WTC11 (cell line): ENCODE measurements around the gene DHCR7. TPM values are rescaled to one million over a fixed set of nuclear protein-coding genes. Genes with fewer than 3 reads are reported as not detected.

Source experiments
- ATAC-seq: fragments of 200-7000 bp; cut with Tn5 transposase; 2 replicates; pipeline ENCODE4 v1.10.0; 2021; ENCODE audit warnings: mild to moderate bottlenecking, moderate library complexity
- CTCF ChIA-PET: fragments of 300-600 bp; sonication (Branson Sonifier 250); formaldehyde crosslinking; loops from one replicate; lab custom pipeline; 2021; ENCODE audit warnings: antibody characterized with exemption; lab: Charles Lee
- POLR2A ChIA-PET: fragments of 350-600 bp; sonication (Branson Sonifier 250); formaldehyde crosslinking; loops from one replicate; lab custom pipeline; 2021; ENCODE audit warnings: antibody characterized with exemption; lab: Charles Lee
- DNase-seq: peaks from one replicate; pipeline ENCODE4 v3.0.0; 2021; ENCODE audit warnings: low spot score
- H3K27ac Mint-ChIP-seq: 2 replicates; pipeline ENCODE4 v1.8.0; 2021; ENCODE audit warnings: mixed read lengths
- H3K27me3 Mint-ChIP-seq: 2 replicates; pipeline ENCODE4 v1.8.0; 2021; ENCODE audit warnings: low read depth, mild to moderate bottlenecking, moderate library complexity, mixed read lengths
- H3K36me3 Mint-ChIP-seq: 2 replicates; pipeline ENCODE4 v1.8.0; 2021; ENCODE audit warnings: mixed read lengths
- H3K4me1 Mint-ChIP-seq: 2 replicates; pipeline ENCODE4 v1.8.0; 2022; ENCODE audit warnings: mixed read lengths
- H3K4me3 Mint-ChIP-seq: 2 replicates; pipeline ENCODE4 v1.8.0; 2021; ENCODE audit warnings: mild to moderate bottlenecking, moderate library complexity, mixed read lengths
- H3K9me3 Mint-ChIP-seq: 2 replicates; pipeline ENCODE4 v1.8.0; 2021; ENCODE audit warnings: mixed read lengths
- ETV6 ChIP-seq: sonication (generic); formaldehyde crosslinking; IDR thresholded peaks from 2 replicates; pipeline ENCODE4 v1.8.1; 2022; ENCODE audit warnings: mild to moderate bottlenecking, missing genetic modification reagents
- FOXJ3 ChIP-seq: sonication (generic); formaldehyde crosslinking; IDR thresholded peaks from 2 replicates; pipeline ENCODE4 v1.9.0; 2021; ENCODE audit warnings: missing genetic modification reagents, mild to moderate bottlenecking, borderline replicate concordance
- FOXK1 ChIP-seq: sonication (generic); formaldehyde crosslinking; IDR thresholded peaks from 2 replicates; pipeline ENCODE4 v1.8.0; 2022; ENCODE audit warnings: mild to moderate bottlenecking, moderate library complexity, missing genetic modification reagents
- HMGA2 ChIP-seq: fragments of 250-450 bp; sonication (Bioruptor Pico); IDR thresholded peaks from 2 replicates; pipeline ENCODE4 v1.4.0; 2021; ENCODE audit warnings: mild to moderate bottlenecking, moderate library complexity
- KAT7 ChIP-seq: sonication (generic); formaldehyde crosslinking; IDR thresholded peaks from 2 replicates; pipeline ENCODE4 v1.8.1; 2023; ENCODE audit warnings: missing genetic modification reagents, mild to moderate bottlenecking, borderline replicate concordance
- MAX ChIP-seq: sonication (generic); formaldehyde crosslinking; IDR thresholded peaks from 2 replicates; pipeline ENCODE4 v1.8.0; 2022; ENCODE audit warnings: mild to moderate bottlenecking, missing genetic modification reagents
- NFE2L1 ChIP-seq: sonication (generic); formaldehyde crosslinking; IDR thresholded peaks from 2 replicates; pipeline ENCODE4 v1.8.1; 2023; ENCODE audit warnings: missing genetic modification reagents
- PRRX2 ChIP-seq: fragments of 250-450 bp; sonication (Bioruptor Pico); IDR thresholded peaks from 2 replicates; pipeline ENCODE4 v1.8.0; 2021; ENCODE audit warnings: mild to moderate bottlenecking
- SMAD3 ChIP-seq: sonication (generic); formaldehyde crosslinking; IDR thresholded peaks from 2 replicates; pipeline ENCODE4 v1.8.0; 2022; ENCODE audit warnings: missing genetic modification reagents, mild to moderate bottlenecking, borderline replicate concordance
- SOX15 ChIP-seq: fragments of 250-450 bp; sonication (Bioruptor Pico); IDR thresholded peaks from 2 replicates; pipeline ENCODE4 v1.9.0; 2021; ENCODE audit warnings: mild to moderate bottlenecking
- SP1 ChIP-seq: sonication (generic); formaldehyde crosslinking; conservative IDR thresholded peaks from 2 replicates; pipeline ENCODE4 v1.8.1; 2022; ENCODE audit warnings: missing genetic modification reagents
- TP53 ChIP-seq: sonication (generic); formaldehyde crosslinking; IDR thresholded peaks from 2 replicates; pipeline ENCODE4 v1.8.1; 2023; ENCODE audit warnings: mild to moderate bottlenecking, missing genetic modification reagents
- ZBTB43 ChIP-seq: sonication (generic); formaldehyde crosslinking; IDR thresholded peaks from 2 replicates; pipeline ENCODE4 v1.8.1; 2023; ENCODE audit warnings: mild to moderate bottlenecking, missing genetic modification reagents
- ZNF121 ChIP-seq: sonication (generic); formaldehyde crosslinking; IDR thresholded peaks from 2 replicates; pipeline ENCODE4 v1.8.0; 2023; ENCODE audit warnings: missing genetic modification reagents
- ZNF423 ChIP-seq: fragments of 250-450 bp; sonication (Bioruptor Pico); IDR thresholded peaks from 2 replicates; pipeline ENCODE4 v2.1.2; 2022; ENCODE audit warnings: mild to moderate bottlenecking, moderate library complexity
- ZNF512 ChIP-seq: sonication (generic); formaldehyde crosslinking; IDR thresholded peaks from 2 replicates; pipeline ENCODE4 v1.8.1; 2022; ENCODE audit warnings: missing genetic modification reagents, borderline replicate concordance
- ZNF671 ChIP-seq: fragments of 250-450 bp; sonication (Bioruptor Pico); IDR thresholded peaks from 2 replicates; pipeline ENCODE4 v1.8.0; 2021; ENCODE audit warnings: mild to moderate bottlenecking
- total RNA-seq: library from RNA; stranded (reverse); gene quantifications from 3 replicates; pipeline ENCODE4 v1.2.3, GENCODE V29; 2021
- TF ChIP-seq, protein P1 (sequence below): fragments of 250-450 bp; sonication (Bioruptor Pico); IDR thresholded peaks from 2 replicates; pipeline ENCODE4 v1.8.0; 2021; ENCODE audit warnings: mild to moderate bottlenecking
- TF ChIP-seq, protein P2 (sequence below): sonication (generic); formaldehyde crosslinking; conservative IDR thresholded peaks from 2 replicates; pipeline ENCODE4 v1.8.1; 2022; ENCODE audit warnings: mild to moderate bottlenecking, missing genetic modification reagents
- TF ChIP-seq, protein P3 (sequence below): sonication (generic); formaldehyde crosslinking; IDR thresholded peaks from 2 replicates; pipeline ENCODE4 v1.8.1; 2023; ENCODE audit warnings: mild to moderate bottlenecking, missing genetic modification reagents
- TF ChIP-seq, protein P4 (sequence below): sonication (generic); formaldehyde crosslinking; IDR thresholded peaks from 2 replicates; pipeline ENCODE4 v1.8.0; 2023; ENCODE audit warnings: mild to moderate bottlenecking, missing genetic modification reagents

Gene DHCR7
- total RNA-seq, 1 experiment from 2014 or later, result 104 TPM

- CTCF ChIA-PET, result interaction anchor here (0.7 to 1.0 kb wide), 2 partner anchors 9 to 323 kb away, joined by 3 to 4 read pairs; partner anchors contain the start of gene NADSYN1
- no peak for ATAC-seq
- H3K4me3 Mint-ChIP-seq, result no peak overlapping the region
- DNase-seq, result no peak
- POLR2A ChIA-PET, result no interaction called here
- H3K27ac Mint-ChIP-seq, result no peak overlapping the region
- H3K4me1 Mint-ChIP-seq, result peaks cover 20% of the 10 kb centered on the region
- peaks cover 70% of the 10 kb centered on the region for H3K36me3 Mint-ChIP-seq
- peaks cover 7% of the 10 kb centered on the region for H3K9me3 Mint-ChIP-seq
- H3K27me3 Mint-ChIP-seq, result no peaks in the 10 kb centered on the region
- TF ChIP-seq FOXK1, result no peak
- TF ChIP-seq SMAD3, result no peak
- no peak for TF ChIP-seq PRRX2 (CRISPR knock-in tag)
- no peak for TF ChIP-seq ETV6 (CRISPR knock-in tag)
- TF ChIP-seq ZNF423 (CRISPR knock-in tag), result no peak
- TF ChIP-seq ZBTB43 (CRISPR knock-in tag), result no peak
- TF ChIP-seq NFE2L1 (CRISPR knock-in tag), result no peak
- TF ChIP-seq, protein P1, sequence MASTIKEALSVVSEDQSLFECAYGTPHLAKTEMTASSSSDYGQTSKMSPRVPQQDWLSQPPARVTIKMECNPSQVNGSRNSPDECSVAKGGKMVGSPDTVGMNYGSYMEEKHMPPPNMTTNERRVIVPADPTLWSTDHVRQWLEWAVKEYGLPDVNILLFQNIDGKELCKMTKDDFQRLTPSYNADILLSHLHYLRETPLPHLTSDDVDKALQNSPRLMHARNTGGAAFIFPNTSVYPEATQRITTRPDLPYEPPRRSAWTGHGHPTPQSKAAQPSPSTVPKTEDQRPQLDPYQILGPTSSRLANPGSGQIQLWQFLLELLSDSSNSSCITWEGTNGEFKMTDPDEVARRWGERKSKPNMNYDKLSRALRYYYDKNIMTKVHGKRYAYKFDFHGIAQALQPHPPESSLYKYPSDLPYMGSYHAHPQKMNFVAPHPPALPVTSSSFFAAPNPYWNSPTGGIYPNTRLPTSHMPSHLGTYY (CRISPR knock-in tag), result no peak
- TF ChIP-seq FOXJ3 (CRISPR knock-in tag), result no peak
- no peak for TF ChIP-seq SP1
These were observed 4.3 kb downstream of the DHCR7 start for GRCh38 chr11:71443736-71444445.

DNA sequence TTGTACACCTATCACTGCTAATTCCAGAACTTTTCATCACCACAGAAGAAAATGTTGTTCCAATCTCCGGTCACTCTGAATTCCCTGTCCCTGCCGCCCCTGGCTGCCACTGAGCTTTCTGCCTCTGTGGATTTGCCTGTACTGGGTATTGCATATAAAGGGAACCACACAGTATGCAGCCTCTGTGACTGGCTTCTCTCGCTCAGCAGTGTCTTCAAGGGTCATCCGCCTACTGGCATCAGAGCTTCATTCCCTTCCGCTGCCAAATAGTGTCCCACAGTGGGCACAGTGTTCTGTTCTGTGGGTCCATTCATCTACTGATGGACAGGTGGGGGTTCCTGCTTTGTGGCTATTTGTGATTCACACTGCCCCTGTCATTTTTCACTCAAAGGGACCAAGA lies 5.3 kb downstream of the DHCR7 start:
- ATAC-seq, result no peak
- Mint-ChIP-seq H3K4me1 (peaks cover 20% of the 10 kb centered on the region), H3K27me3 (no peaks in the 10 kb centered on the region), H3K4me3 (no peak overlapping the region), H3K27ac (no peak overlapping the region), H3K9me3 (peaks cover 7% of the 10 kb centered on the region), H3K36me3 (peaks cover 80% of the 10 kb centered on the region)
- ChIA-PET POLR2A (interaction anchor here (0.6 kb wide), 1 partner anchor 1536 kb away, joined by 3 read pairs; no protein-coding TSS in a partner anchor), CTCF (no interaction called here)
- no peak for DNase-seq
- TF ChIP-seq SOX15, result no peak
- TF ChIP-seq, protein P2, sequence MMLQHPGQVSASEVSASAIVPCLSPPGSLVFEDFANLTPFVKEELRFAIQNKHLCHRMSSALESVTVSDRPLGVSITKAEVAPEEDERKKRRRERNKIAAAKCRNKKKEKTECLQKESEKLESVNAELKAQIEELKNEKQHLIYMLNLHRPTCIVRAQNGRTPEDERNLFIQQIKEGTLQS (CRISPR knock-in tag), result no peak
- TF ChIP-seq ZNF512 (CRISPR knock-in tag), result no peak
- no peak for TF ChIP-seq ZNF121
- TF ChIP-seq KAT7 (CRISPR knock-in tag), result no peak
- TF ChIP-seq TP53 (CRISPR knock-in tag), result no peak
- no peak for TF ChIP-seq PRRX2 (CRISPR knock-in tag)
- TF ChIP-seq ZBTB43 (CRISPR knock-in tag), result no peak
- TF ChIP-seq MAX (CRISPR knock-in tag), result no peak
- no peak for TF ChIP-seq ZNF423 (CRISPR knock-in tag)
- no peak for TF ChIP-seq HMGA2 (CRISPR knock-in tag)
- no peak for TF ChIP-seq ZNF671 (CRISPR knock-in tag)
- no peak for TF ChIP-seq FOXJ3 (CRISPR knock-in tag)
- TF ChIP-seq, protein P3, sequence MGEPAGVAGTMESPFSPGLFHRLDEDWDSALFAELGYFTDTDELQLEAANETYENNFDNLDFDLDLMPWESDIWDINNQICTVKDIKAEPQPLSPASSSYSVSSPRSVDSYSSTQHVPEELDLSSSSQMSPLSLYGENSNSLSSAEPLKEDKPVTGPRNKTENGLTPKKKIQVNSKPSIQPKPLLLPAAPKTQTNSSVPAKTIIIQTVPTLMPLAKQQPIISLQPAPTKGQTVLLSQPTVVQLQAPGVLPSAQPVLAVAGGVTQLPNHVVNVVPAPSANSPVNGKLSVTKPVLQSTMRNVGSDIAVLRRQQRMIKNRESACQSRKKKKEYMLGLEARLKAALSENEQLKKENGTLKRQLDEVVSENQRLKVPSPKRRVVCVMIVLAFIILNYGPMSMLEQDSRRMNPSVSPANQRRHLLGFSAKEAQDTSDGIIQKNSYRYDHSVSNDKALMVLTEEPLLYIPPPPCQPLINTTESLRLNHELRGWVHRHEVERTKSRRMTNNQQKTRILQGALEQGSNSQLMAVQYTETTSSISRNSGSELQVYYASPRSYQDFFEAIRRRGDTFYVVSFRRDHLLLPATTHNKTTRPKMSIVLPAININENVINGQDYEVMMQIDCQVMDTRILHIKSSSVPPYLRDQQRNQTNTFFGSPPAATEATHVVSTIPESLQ (CRISPR knock-in tag), result no peak
- TF ChIP-seq, protein P4, sequence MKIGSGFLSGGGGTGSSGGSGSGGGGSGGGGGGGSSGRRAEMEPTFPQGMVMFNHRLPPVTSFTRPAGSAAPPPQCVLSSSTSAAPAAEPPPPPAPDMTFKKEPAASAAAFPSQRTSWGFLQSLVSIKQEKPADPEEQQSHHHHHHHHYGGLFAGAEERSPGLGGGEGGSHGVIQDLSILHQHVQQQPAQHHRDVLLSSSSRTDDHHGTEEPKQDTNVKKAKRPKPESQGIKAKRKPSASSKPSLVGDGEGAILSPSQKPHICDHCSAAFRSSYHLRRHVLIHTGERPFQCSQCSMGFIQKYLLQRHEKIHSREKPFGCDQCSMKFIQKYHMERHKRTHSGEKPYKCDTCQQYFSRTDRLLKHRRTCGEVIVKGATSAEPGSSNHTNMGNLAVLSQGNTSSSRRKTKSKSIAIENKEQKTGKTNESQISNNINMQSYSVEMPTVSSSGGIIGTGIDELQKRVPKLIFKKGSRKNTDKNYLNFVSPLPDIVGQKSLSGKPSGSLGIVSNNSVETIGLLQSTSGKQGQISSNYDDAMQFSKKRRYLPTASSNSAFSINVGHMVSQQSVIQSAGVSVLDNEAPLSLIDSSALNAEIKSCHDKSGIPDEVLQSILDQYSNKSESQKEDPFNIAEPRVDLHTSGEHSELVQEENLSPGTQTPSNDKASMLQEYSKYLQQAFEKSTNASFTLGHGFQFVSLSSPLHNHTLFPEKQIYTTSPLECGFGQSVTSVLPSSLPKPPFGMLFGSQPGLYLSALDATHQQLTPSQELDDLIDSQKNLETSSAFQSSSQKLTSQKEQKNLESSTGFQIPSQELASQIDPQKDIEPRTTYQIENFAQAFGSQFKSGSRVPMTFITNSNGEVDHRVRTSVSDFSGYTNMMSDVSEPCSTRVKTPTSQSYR, result no peak
